Caki2 (cell line): ENCODE data around the gene PRCC. TPM values are rescaled to one million over a fixed set of nuclear protein-coding genes. Genes with fewer than 3 reads are reported as not detected.

ENCODE experiments used
- DNase-seq: peaks from one replicate; pipeline ENCODE4 v3.0.0-alpha.2; 2015; ENCODE audit warnings: low read depth
- in situ Hi-C: cut with HindIII; loops from 2 replicates; pipeline ENCODE4 v1.10.0; 2016; ENCODE audit warnings: low sequenced_read_pairs, low pct_unique_long_range_greater_than_20kb, mixed read lengths
- total RNA-seq: library from RNA; depleted of rRNA; stranded (reverse); fragments of >200 nt; shearing (Covaris generic); gene quantifications from 2 replicates; pipeline ENCODE4 v1.2.3, GENCODE V29; 2014; ENCODE audit warnings: low replicate concordance

Gene PRCC
- total RNA-seq, 1 experiment from 2014 or later, result 50.9 TPM

DNA sequence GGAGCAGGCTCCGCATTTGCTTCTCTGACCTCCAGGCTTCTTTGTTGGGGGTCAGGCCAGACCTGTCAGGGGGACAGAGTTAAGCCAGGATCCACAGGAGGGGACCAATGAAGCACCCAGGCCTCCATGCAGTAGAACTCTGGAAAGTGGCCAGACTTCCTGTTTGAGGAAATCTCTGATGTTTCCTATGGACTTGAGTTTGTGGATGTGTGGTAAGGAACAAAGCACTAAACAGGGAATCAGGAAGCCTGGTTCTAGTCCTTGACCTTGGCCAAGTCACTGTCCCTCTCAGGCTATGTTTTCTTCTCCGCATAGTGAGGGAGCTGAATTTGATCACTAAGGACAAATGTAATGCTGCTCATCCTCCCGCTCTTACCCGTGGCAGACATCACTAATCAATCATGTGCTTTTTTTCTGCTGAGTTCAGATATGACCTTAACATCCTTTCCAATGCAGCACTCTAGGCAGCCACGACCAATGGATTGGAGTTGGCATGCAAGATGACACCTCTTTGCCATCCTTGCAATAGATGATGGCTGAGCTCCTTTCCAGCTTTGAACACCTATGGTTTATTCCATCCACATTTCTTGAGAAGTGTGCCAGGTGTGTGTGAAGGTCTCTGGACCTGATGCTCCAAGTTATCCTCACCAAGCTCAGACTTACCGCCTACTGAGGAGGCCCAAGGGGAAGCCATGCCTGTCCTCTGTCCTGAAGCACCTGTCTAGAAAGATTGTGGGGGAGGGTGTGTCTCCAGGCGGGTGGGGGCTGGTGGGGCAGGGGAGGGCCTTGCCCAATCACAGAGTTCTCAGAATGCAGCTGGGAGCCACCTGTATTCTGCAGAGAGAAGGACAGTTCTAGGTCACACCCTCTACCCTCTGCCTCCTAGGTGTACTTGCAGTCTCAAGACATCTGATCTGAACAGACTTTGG is 39.4 kb downstream of the PRCC start:
- in situ Hi-C loops, result no loop called here
- DNase-seq, result no peak

DNA sequence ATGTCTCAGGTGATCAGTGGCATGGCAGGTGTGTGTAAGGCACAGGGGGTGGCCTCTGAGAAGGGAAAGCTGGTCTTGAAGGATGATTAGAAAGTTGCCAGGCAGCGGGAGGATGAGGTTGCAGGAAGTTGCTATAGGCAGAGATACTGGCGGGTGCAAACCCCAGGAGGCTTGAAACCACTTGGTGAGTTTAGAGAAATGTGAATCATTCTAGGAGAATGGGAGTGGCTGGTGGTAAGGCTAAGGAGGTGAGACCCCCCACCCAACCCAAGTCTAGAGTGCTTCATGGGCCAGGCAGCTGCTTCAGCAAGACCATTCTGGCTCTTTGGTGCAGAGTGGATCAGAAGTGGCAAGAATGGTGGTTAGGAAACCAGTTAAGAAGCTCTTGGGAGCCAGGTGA is 40.3 kb downstream of the PRCC start:
- DNase-seq, result no peak
- in situ Hi-C loops, result no loop called here

DNA sequence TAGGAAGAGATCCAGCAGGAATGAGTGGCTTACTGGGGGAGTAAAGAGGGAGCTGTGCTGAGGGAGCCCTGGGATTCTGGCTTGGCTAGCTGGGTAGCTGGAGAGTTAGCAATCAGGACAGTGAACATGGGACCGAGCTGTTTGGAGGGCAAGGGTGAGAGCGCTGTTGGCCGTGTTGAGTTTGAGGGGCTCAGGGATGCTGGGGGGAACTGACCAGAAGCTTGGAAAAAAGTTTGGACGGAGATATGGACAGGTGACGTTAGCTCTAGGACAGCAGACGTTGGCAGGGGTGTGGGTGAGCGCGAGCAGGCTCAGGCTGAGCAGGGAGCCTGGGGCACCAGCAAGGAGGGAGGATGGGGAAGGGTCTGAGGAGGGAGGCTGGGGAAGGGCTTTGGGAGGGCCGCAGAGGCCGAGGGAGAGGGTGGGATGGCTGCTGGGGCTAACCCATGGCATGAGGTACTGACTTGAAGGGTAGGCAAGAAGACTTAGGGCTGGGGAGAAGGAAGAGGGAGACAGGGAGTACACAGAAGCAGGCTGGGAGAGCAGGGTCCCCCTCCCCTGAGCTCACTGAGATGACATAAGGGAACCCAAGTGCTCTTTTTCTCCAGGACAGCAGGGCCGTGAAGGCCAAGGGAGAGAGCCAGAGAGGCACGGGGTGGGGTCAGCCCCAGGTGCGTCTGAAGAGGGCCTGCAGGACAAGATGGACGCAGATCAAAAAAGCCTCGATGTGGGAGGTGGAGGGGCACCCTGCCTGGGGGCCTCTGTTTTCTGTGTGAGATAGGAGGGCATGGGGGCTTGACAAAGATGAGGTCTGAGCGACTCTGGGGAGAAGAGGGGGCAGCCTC is 41.1 kb downstream of the PRCC start:
- DNase-seq, result no peak
- in situ Hi-C loops, result no loop called here

DNA sequence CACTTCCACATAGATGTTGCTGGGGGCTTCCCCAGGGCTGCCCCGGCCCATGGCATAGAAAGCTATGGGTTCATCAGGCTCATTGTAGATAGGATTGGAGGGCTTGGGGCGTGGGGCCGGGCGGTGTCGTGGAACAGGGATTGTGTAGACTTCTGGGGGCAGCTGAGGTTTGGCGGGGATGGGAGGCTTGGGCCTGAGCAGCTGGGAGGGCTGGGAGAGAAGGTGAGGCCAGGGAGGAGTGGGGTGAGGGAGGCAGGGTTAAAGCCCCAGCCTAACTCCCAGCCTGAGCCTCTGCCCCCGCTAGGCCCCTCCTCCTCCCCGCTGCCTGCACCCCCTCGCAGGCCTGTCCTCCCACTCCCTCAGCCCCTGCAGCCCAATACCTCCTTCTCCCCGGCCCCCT is 41.9 kb downstream of the PRCC start:
- in situ Hi-C loops, result no loop called here
- no peak for DNase-seq

DNA sequence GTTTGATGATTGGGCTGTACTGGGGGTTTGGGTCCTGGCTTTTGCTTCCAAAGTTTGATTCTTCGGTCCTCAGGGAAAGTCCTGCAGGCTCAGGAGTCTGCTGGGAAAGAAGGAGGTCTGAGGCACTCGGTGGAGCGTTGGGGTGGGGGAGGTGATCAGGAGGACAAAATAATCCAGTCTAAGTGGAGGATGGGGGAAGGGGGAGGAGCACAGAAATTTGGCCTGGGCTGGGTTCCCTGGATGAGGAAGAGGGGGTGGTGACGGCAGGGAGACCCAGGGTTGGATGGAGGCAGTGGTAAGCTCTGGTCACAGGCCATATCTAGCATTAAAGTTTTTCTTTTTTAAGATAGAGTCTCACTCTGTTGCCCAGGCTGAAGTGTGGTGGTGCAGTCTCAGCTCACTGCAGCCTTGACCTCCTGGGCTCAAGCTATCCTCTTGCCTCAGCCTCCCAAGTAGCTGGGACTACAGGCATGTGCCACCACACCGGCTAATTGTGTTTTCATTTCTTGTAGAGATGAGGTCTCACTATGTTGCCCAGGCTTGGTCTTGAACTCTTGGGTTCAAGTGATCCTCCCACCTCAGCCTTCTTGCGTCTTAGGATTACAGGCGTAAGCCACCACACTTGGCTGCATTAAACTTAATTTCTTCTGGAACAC is 42.5 kb downstream of the PRCC start:
- in situ Hi-C loops, result no loop called here

DNA sequence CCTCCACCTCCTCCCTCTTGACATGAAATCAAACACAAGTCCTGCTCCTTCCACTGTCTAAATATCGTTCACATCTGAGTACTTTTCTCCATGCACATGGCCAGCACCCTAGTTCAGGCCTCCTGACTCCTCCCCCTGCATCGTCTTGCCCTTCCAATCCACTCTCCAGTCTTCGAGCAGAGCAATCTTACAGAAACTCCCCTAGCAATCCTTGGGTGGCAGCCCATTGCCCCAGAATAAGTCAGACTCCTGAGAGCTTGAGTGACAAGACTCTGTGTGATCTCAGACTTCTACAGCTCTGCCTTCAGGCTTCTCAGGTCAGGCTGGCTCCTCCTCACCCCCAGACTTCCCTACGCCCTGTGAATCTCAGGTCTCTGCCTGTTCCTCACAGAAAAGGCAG is 43.8 kb downstream of the PRCC start:
- in situ Hi-C loops, result no loop called here
- no peak for DNase-seq

More for the DNA sequence above, 42.5 kb downstream of the PRCC start:
- no peak for DNase-seq

DNA sequence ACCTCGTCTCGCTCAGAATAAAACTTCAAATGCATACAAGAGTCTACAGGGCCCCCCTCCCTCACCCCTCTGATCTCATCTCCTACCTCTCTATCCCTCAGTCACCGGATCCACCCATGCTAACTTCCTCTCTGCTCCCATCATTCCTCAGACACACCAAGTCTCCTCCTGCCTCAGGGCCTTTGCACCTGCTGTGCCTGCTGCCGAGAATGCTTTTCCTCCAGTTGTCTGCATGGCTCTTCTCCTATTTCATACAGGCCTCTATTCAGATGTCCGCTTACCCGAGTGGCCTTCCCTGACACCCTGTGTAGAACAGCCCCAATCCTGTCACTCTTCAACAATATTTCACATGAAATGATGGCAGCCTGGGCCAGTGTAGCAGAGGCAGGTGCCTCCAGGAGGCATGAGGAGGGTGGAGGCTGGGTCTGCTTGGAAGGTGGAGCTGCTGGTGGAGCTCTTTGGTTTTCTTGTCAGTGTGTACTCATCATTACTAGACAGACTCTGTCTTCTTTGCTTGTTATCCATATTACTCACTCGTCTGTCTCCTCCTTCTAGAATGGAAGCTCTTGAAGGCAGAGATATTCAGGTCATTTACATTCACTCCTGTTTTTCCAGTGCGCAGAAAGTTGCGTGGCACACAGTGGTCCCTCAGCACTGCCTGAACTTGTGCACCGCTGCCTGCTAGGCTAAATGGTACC is 45.1 kb downstream of the PRCC start:
- DNase-seq, result no peak
- in situ Hi-C loops, result no loop called here

DNA sequence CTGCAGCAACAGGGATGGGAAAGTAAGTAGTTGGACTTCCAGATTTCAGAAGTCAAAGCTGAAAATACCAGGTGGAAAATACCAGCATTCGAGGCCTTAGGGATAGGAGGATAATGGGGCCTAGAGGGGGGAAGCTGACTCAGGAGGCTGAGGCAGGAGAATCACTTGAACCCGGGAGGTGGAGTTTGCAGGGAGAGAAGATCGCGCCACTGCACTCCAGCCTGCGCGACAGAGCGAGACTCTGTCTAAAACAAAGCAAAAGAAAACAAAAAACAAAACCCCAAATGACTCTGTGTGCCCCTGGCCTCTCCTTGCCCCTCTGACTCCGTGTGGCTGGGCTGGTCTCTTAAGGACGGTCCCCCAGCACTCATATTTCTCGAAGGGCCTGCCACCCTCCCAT is 46.0 kb downstream of the PRCC start:
- in situ Hi-C loops, result no loop called here
- DNase-seq, result no peak

DNA sequence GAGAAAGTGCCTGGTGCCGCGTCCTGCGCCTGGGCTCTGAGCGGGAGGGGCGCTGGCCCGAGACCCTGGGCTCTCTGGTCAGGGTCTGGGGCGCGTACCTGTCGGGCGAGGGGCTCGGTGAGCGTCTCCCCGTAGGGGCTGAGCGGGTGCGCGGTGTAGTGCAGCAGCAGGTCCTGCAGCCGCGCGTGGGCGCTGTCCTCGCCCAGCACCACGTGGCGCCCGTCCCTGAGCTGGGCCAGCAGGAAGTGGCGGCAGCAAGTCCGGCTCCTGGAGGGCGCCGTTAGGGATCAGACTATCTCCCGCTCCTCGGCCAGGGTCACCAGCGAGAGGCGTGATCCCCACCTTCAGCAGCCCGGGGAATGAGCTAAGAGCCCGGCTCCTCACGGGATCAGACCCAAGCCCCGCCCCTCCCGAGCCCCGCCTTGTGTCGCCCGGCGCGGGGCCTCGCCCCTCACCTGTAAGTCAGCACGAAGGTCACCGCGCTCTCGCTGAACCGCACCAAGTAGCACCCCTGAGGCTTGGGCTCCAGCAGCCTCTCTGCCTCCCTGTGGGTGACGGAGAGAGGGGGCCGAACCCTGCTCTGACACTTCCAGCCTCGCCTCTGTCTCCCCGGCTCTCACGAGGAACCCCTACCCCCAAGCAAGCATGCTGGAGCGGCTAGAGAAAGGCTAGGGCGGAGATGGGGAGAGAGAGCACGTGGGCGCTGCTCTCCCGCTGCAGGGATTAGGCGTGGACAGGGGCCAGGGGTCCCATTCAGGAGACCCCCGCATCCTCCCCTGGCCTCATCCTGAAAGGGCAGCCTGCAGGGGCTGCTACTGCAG is 46.6 kb downstream of the PRCC start:
- in situ Hi-C loops, result no loop called here
- DNase-seq, result no peak

DNA sequence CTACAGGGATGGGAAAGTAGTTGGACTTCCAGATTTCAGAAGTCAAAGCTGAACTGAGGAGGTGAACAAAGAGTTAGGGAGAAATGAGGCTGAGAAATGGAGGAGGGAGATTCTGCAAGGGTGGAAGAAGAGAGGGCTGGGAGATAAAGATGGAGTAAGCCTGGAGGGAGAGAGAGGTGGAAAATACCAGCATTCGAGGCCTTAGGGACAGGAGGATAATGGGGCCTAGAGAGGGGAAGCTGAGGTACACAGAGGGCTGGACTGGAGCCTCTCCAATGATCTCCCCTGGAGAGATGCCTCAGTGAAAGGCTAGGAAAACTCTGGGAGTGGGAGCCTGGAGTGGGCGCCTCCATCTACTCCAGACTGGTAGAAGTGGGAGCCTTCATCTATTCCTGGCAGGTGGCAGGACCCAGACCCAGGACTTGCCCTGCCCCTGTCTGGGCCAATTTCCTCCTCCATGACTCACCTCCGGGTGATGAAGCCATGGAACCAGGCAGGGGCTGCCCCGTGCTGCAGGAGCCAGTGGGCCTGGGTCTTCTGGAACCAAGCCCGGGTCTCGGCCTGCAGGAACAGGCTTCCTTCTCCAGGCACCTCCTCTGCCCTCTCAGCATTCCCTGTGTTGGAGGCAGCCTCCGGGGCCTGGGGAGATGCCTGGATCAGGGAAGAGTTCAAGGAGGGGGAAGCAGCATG is 47.4 kb downstream of the PRCC start:
- DNase-seq, result no peak
- in situ Hi-C loops, result no loop called here

DNA sequence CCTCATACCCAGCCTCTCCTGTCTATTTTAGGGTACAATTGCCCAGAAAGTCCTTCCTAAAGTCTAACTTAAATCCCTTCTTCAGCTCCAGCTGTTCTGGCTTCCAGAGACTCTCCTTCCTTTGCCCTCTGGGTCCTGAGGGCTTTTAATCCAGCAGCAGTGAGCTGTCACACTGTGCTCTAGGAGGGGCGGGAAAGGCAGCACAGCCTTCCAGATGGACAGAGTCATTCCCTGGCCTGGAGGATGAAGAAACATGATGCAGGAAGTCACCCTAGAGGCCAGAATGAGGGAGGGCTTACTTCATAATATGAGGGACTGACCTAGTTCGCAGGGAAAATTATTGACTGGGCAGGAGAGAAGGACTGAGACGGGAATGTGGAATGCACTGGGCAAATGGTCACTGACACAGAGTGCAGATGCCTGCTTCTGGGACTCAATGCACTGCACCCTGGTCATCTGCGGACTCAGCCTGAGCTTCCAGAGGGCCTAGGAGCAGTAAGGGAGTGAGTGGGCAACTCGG is 48.0 kb downstream of the PRCC start:
- DNase-seq, result no peak
- in situ Hi-C loops, result no loop called here

DNA sequence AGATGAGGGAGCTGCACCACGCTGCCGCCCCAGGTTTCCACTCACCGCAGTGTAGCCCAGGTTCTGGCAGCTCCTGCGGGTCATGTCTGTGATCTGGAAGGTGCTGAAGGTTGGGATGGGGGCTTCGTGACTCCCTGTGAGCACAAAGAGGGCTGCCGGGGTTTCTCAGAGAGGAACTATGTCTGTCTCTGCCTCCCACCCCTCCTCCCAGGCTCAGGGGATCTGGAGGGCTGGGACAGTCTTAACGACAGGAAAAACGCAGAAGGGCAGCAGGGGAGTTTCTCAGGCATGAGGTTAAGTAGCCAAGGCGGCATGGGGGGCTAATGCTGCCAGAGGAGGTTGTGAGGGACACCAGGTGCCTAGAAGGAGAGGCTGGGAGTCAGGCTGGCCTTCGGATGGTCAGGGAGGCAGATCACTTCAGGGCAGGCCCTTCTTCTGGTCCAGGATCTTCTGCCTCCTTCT is 48.7 kb downstream of the PRCC start:
- DNase-seq, result no peak
- in situ Hi-C loops, result no loop called here

DNA sequence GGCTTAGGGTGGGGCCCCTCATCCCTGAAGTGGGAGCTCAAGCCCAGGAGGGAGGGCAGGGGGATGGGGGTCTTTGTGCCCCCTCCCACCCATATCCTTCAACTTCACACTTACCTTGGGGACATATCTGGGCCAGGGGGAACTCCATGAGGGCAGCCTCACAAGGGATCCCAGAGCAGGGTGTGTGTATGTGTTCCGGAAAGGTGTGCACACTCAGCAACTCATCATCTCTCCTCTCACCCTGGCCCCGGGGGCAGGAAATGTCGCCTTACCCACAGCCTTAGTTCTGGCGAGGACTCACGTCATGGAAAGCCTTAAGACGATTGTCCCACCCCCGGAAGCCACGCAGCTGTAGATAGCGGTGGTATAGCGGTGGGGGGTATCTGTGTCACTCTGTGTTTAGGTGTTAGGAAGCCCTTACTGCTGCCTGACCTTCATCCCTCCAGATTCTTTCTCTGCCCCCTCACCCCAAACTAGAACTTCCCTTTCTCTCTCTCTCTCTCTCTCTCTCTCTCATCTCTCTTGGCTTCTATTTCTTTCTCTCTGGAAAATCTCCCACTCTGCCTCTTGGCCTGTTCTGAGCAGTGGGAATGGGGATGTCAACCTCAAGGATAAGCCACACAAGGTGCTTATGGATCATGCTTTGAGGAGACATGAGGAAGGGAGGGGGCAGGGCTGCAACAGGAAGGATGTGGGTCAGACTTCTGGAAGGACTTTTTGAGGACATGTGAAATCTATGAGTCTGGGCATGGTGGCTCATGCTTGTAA is 49.4 kb downstream of the PRCC start, which contains the start of gene SH2D2A:
Gene SH2D2A (minus strand): TSS at position 288 of the 768 bp plus-strand sequence. CDS start 140 bp downstream, at position 148.
- DNase-seq, result no peak
- in situ Hi-C loops, result no loop called here

DNA sequence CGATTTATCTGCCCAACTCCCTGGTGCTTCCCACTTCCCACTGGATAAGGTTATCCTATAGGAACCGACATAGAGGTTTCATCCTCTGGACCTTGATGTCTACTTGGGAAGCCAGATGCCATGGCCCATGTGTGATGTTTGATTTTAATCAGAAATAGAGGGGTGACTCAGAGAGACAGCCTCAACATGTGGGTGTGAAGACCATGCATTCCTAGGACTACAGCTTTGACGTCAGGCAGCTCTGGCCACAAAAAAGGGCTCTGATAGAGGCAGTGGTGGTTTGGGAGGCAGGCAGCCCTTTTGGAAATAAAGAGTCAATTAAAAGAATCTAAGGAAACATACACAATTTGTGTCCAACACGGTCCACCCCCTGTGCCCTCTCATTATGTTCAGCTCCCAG is 54.5 kb downstream of the PRCC start:
- in situ Hi-C loops, result no loop called here
- no peak for DNase-seq

DNA sequence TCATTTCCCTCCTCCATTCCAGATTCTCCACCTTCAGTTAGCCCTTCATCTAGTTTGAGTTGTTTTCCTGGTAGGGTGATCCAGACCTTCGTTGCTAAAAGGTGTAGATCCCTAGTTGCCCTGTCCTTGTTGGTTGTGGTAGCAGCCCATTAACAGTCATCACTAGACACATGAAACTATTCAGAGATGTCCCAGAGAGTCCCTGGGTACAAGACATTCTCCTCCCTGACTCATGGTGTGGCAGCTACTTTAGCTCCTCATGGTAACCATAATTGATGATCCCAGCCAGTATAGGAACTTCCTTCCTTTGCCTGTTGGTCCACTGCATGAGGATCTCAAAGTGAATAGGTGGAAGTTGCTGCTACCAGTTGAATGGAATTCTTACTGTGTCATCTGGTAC is 55.3 kb downstream of the PRCC start:
- in situ Hi-C loops, result no loop called here
- DNase-seq, result no peak

DNA sequence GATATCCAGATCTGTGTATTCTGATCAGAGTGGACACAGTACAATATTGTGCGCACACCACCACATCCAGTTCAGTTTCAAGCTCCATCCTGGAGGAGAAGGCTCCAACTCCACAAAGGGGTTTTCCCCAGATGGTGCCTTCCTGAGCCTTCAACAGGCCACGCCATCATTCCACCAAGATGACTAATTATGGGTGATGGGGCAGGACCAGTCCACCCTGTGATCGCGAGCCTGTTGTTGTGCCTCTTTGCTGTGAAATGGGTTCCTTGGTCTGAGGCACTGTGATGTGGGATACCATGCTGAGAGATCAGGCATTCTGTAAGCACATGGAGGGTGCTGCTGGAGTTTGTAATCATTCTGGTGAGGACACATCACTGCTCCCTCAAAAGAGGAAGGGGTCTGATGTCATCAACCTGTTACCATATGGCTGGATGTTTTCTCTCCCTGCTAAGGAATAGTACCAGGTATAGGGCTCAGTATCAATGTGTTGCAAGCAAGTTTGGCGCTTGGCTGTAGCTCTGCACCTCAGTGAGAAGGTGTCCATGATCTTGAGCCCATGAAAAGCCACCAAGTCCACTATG is 56.0 kb downstream of the PRCC start:
- in situ Hi-C loops, result no loop called here
- DNase-seq, result no peak
